ENCODE results near the gene RNF138. TPM values are rescaled to one million over a fixed set of nuclear protein-coding genes. Genes with fewer than 3 reads are reported as not detected.
"Not testable (repeated sequence)": the region's sequence is repeated elsewhere in the genome, so short reads cannot be mapped to it uniquely, and the experiment has no call there.

RNF138 gene
- polyA plus RNA-seq, 1 donor = 33.7 TPM

DNA sequence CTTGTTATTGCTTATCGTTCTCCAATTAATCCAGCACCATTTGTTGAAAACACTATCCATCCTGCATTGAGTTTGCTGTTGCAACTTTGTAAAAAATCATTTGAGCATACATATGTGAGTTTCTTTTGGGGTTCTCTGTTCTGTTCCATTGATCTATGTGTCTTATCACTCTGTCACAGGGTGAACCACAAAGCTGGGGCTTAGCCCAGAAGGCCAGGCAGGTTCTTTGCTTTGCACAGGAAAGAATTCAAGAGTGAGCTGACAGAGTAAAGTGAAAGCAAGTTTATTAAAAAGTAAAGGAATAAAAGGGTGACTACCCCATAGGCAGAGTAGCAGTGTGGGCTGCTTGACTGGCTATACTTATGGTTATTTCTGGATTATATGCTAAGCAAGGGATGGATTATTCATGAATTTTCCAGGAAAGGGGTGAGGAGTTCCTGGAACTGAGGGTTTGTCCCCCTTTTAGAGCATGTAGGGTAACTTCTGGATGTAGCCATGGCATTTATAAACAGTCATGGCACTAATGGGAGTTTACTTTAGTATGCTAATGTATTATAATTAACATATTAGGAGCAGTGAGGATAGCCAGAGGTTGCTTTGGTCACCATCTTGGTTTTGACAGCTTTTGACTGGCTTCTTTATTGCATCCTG, 46.8 kb downstream of the RNF138 start:
- Histone ChIP-seq H3K27ac (ENCODE audit: low read length) (no peak overlapping the region), H3K4me1 (ENCODE audit: control insufficient read depth, insufficient read depth, low read length) (no peaks in the 10 kb centered on the region), H3K4me3 (ENCODE audit: low read length) (no peak overlapping the region), H3K27me3 (ENCODE audit: control insufficient read depth, insufficient read depth, low read length) (no peaks in the 10 kb centered on the region), H3K9me3 (ENCODE audit: control insufficient read depth, low read depth, low read length) (peaks cover 6% of the 10 kb centered on the region), H3K36me3 (ENCODE audit: control insufficient read depth, insufficient read depth, low read length) (no peaks in the 10 kb centered on the region)
- DNase-seq = no peak
- WGBS (ENCODE audit: insufficient coverage, low lambda C conversion rate) = 83% methylated on average over 1 of the region's 1 CpG

DNA sequence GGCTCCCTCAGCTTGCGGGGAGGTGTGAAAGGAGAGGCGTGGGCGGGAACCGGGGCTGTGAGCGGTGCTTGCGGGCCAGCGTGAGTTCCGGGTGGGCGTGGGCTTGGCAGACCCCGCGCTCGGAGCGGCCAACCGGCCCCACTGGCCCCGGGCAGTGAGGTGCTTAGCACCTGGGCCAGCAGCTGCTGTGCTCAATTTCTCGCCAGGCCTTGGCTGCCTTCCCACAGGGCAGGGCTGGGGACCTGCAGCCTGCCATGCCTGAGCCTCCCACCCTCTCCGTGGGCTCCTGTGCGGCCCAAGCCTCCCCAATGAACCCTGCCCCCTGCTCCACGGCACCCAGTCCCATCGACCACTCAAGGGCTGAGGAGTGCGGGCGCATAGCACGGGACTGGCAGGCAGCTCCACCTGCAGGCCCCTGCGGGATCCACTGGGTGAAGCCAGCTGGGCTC, 48.2 kb downstream of the RNF138 start:
- no CpG with 5 or more reads among the region's 24 CpGs for WGBS (ENCODE audit: insufficient coverage, low lambda C conversion rate)
- no peak for DNase-seq
- Histone ChIP-seq H3K27me3 (ENCODE audit: control insufficient read depth, insufficient read depth, low read length) (no peaks in the 10 kb centered on the region), H3K4me1 (ENCODE audit: control insufficient read depth, insufficient read depth, low read length) (no peaks in the 10 kb centered on the region), H3K4me3 (ENCODE audit: low read length) (no peak overlapping the region), H3K36me3 (ENCODE audit: control insufficient read depth, insufficient read depth, low read length) (no peaks in the 10 kb centered on the region), H3K27ac (ENCODE audit: low read length) (no peak overlapping the region), H3K9me3 (ENCODE audit: control insufficient read depth, low read depth, low read length) (peaks cover 6% of the 10 kb centered on the region)

DNA sequence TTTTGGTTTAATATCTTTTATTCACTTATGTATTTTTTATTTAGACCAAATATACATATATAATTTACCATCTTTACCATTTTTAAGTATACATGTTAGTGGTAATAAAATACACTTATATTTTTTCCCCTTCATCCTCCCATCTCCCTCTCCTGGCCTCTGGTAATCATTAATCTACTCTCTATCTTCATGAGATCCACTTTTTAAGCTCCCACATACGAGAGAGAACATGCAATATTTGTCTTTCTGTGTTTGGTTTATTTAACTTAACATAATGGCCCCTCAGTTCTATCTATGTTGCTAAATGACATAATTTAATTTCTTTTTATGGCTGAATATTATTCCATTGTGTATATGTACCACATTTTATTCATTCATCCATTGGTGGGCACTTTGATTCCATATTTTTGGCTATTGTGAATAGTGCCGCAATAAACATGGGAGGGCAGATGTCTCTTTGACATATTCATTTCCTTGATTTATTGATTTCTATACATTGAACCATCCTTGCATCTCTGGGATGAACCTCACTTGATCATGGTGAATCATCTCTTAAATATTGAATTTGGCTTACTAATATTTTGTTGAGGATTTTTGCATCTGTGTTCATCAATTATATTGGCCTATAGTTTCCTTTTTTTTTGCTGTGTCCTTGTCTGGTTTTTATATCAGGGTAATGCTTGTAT, 56.7 kb downstream of the RNF138 start:
- no peak overlapping the region for H3K4me3 ChIP-seq (ENCODE audit: low read length)
- H3K27ac ChIP-seq (ENCODE audit: low read length) = no peak overlapping the region
- no peaks in the 10 kb centered on the region for H3K4me1 ChIP-seq (ENCODE audit: control insufficient read depth, insufficient read depth, low read length)
- no peak for DNase-seq
- no peaks in the 10 kb centered on the region for H3K9me3 ChIP-seq (ENCODE audit: control insufficient read depth, low read depth, low read length)
- 53% methylated on average over 2 of the region's 2 CpGs for WGBS (ENCODE audit: insufficient coverage, low lambda C conversion rate)
- H3K36me3 ChIP-seq (ENCODE audit: control insufficient read depth, insufficient read depth, low read length) = no peaks in the 10 kb centered on the region
- H3K27me3 ChIP-seq (ENCODE audit: control insufficient read depth, insufficient read depth, low read length) = no peaks in the 10 kb centered on the region

DNA sequence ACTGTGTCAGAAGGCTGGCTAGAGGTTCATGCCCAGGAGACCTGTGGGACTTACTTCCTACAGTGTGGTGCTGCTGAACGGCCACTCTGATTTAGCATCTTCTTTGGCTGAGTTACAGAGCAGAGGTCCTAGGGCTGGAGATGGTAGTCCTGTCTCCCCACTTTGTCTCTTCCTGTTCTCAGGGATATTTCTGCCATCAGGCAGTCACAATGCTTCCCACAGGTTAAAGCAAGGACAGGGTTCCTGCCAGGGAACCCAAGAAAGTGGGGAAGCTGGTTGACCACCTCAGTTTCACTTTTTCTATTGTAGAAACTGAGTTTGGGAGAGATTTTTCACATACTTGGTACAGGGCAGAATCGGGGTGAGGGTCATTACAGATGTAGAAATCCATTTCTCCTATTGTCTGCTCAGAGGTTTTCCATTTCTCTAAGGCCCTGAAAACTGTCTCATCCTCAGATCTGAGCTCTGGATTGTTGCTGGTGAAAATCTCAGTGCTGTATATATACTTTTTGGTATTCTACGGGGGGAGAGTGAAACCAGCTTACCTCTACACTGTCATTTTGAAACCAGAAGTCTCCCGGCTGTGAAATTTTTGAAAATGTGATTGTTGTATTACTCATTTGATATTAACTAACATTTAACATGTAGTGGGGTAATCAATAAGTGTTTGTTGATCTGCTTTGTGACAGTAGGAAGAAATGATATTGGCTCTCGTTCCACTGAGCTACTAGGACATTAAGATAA, 61.2 kb downstream of the RNF138 start:
- no peak for DNase-seq
- Histone ChIP-seq H3K27me3 (ENCODE audit: control insufficient read depth, insufficient read depth, low read length) (no peaks in the 10 kb centered on the region), H3K4me1 (ENCODE audit: control insufficient read depth, insufficient read depth, low read length) (no peaks in the 10 kb centered on the region), H3K36me3 (ENCODE audit: control insufficient read depth, insufficient read depth, low read length) (no peaks in the 10 kb centered on the region), H3K4me3 (ENCODE audit: low read length) (no peak overlapping the region), H3K9me3 (ENCODE audit: control insufficient read depth, low read depth, low read length) (no peaks in the 10 kb centered on the region), H3K27ac (ENCODE audit: low read length) (no peak overlapping the region)
- WGBS (ENCODE audit: insufficient coverage, low lambda C conversion rate) = 100% methylated on average over 1 of the region's 5 CpGs

- H3K27me3 ChIP-seq (ENCODE audit: control insufficient read depth, insufficient read depth, low read length) = no peaks in the 10 kb centered on the region
- H3K36me3 ChIP-seq (ENCODE audit: control insufficient read depth, insufficient read depth, low read length) = no peaks in the 10 kb centered on the region
- no peak for DNase-seq
- H3K4me3 ChIP-seq (ENCODE audit: low read length) = no peak overlapping the region
- no peak overlapping the region for H3K27ac ChIP-seq (ENCODE audit: low read length)
- H3K9me3 ChIP-seq (ENCODE audit: control insufficient read depth, low read depth, low read length) = no peaks in the 10 kb centered on the region
- peaks cover 18% of the 10 kb centered on the region for H3K4me1 ChIP-seq (ENCODE audit: control insufficient read depth, insufficient read depth, low read length)
Observed at GRCh38 chr18:32156855-32157254, 65.2 kb downstream of the RNF138 start.

DNA sequence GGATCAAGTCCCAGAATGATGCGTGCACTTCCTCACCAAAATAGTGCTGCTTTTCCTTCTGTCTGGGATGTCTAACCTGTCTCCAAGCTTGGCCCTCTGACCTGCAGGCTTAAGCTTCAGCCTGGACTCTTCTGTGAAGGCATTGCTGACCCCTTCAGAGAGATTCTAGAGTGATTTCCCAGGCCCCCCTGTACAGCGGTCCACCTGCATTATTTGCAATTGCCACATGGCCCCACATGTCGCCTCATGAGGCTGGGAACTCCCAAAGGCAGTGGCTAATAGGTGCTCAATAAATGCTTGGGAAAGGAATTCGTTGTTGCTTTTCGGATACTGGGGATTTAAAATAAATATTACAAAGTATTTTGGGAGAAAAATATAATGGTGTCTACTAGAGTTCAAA, 65.9 kb downstream of the RNF138 start:
- Histone ChIP-seq H3K36me3 (ENCODE audit: control insufficient read depth, insufficient read depth, low read length) (no peaks in the 10 kb centered on the region), H3K27ac (ENCODE audit: low read length) (no peak overlapping the region), H3K9me3 (ENCODE audit: control insufficient read depth, low read depth, low read length) (no peaks in the 10 kb centered on the region), H3K4me3 (ENCODE audit: low read length) (no peak overlapping the region), H3K27me3 (ENCODE audit: control insufficient read depth, insufficient read depth, low read length) (no peaks in the 10 kb centered on the region), H3K4me1 (ENCODE audit: control insufficient read depth, insufficient read depth, low read length) (peaks cover 18% of the 10 kb centered on the region)
- 78% methylated on average over 2 of the region's 5 CpGs for WGBS (ENCODE audit: insufficient coverage, low lambda C conversion rate)
- DNase-seq = no peak

DNA sequence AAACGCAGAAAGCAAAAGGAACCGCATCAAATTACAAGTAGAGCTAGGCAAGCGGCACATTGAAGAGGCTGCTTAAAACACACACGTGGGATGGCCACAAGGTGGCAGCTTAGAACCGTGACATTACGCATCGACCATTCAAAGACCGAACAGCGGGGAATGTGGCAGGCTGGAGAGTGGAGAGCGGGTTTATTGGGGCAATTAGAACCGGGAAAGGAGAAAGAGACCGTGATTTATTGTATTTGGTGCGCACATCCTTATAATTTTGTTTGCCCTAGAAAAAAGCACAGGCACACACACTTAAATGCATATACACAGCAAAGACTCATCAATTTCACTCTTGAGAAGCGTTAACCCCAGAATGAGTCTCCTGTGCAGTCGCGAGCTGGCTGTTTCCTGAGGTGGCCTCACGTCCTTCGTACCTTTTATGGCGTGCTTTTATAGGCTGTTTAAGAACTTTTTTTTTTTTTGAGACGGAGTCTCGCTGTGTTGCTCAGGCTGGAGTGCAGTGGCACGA, 66.5 kb downstream of the RNF138 start:
- no peaks in the 10 kb centered on the region for H3K36me3 ChIP-seq (ENCODE audit: control insufficient read depth, insufficient read depth, low read length)
- H3K27me3 ChIP-seq (ENCODE audit: control insufficient read depth, insufficient read depth, low read length) = no peaks in the 10 kb centered on the region
- H3K27ac ChIP-seq (ENCODE audit: low read length) = peak overlapping the region; percentile 48
- no peaks in the 10 kb centered on the region for H3K9me3 ChIP-seq (ENCODE audit: control insufficient read depth, low read depth, low read length)
- DNase-seq = peak; percentile 89 to 93
- H3K4me1 ChIP-seq (ENCODE audit: control insufficient read depth, insufficient read depth, low read length) = peaks cover 18% of the 10 kb centered on the region
- H3K4me3 ChIP-seq (ENCODE audit: low read length) = peak overlapping the region; percentile 14
- WGBS (ENCODE audit: insufficient coverage, low lambda C conversion rate) = 0% methylated on average over 2 of the region's 22 CpGs

- Histone ChIP-seq H3K27ac (ENCODE audit: low read length) (peak overlapping the region; percentile 48), H3K4me1 (ENCODE audit: control insufficient read depth, insufficient read depth, low read length) (peaks cover 18% of the 10 kb centered on the region)
- peak in 1 of 2 donors; percentile 10 for DNase-seq
- not testable (repeated sequence) for H3K27me3 ChIP-seq (ENCODE audit: control insufficient read depth, insufficient read depth, low read length); H3K36me3 ChIP-seq (ENCODE audit: control insufficient read depth, insufficient read depth, low read length); H3K4me3 ChIP-seq (ENCODE audit: low read length); H3K9me3 ChIP-seq (ENCODE audit: control insufficient read depth, low read depth, low read length)
- no CpG with 5 or more reads among the region's 9 CpGs for WGBS (ENCODE audit: insufficient coverage, low lambda C conversion rate)
Observed at GRCh38 chr18:32158631-32159030, 67.0 kb downstream of the RNF138 start.

DNA sequence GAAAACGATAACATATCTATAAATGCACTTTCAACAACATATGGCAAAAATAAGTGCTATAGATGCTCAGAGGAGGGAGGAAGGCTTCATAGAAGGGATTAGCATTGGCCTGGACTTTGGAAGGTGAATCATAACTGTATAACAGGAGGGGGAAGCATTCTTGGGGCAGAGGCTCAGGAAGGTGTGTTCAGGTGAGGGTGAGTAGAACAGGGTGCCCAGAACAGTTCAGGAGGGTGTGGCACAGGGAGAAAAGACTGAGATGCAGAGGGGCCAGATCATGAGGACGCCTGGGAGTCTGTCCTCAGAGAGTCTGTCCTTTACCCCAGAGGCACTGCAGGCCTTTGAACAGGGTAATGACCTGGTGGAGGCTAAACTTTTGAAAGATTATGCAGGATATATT, 68.9 kb downstream of the RNF138 start:
- DNase-seq = peak; percentile 92 to 96
- Histone ChIP-seq H3K4me3 (ENCODE audit: low read length) (no peak overlapping the region), H3K27ac (ENCODE audit: low read length) (peak overlapping the region; percentile 61), H3K9me3 (ENCODE audit: control insufficient read depth, low read depth, low read length) (no peaks in the 10 kb centered on the region), H3K36me3 (ENCODE audit: control insufficient read depth, insufficient read depth, low read length) (no peaks in the 10 kb centered on the region), H3K4me1 (ENCODE audit: control insufficient read depth, insufficient read depth, low read length) (peaks cover 18% of the 10 kb centered on the region), H3K27me3 (ENCODE audit: control insufficient read depth, insufficient read depth, low read length) (no peaks in the 10 kb centered on the region)
- WGBS (ENCODE audit: insufficient coverage, low lambda C conversion rate) = 40% methylated on average over 1 of the region's 2 CpGs

DNA sequence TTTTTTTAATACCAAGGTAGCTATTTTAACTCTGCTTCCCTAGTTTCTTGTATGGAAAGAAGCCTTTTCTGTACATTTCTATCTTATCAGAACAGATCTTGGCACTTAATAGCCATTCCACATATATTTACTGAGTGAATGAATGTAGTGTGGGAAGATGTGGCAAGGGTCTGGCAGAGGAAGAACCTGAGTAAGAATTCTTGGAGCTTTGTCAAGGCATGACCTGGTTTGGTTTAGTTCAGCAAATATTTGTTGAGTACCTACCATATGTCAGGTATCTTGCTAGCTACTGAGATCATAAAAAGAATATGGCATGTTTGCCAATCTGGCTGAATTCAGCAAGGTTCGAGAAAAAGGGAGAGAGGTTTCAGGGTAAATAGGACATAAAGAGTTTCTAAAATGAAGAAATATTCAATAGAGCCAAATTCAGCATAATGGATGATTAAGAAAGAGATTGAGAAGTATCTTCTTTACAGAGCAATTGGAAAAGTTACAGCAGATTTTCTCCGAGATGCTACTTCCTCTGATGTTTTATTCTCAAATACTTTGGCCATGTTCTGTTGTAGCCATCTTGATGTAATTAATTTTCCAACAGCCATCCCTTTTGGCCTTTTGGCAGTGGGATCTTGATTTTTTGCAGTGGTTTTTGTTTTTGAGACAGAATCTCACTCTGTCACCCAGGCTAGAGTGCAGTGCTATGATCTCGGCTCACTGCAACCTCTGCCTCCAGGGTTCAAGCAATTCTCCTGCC, 76.5 kb downstream of the RNF138 start:
- no peaks in the 10 kb centered on the region for H3K36me3 ChIP-seq (ENCODE audit: control insufficient read depth, insufficient read depth, low read length)
- WGBS (ENCODE audit: insufficient coverage, low lambda C conversion rate) = 73% methylated on average over 2 of the region's 3 CpGs
- no peaks in the 10 kb centered on the region for H3K4me1 ChIP-seq (ENCODE audit: control insufficient read depth, insufficient read depth, low read length)
- DNase-seq = no peak
- H3K9me3 ChIP-seq (ENCODE audit: control insufficient read depth, low read depth, low read length) = no peaks in the 10 kb centered on the region
- H3K4me3 ChIP-seq (ENCODE audit: low read length) = no peak overlapping the region
- no peaks in the 10 kb centered on the region for H3K27me3 ChIP-seq (ENCODE audit: control insufficient read depth, insufficient read depth, low read length)
- H3K27ac ChIP-seq (ENCODE audit: low read length) = no peak overlapping the region
